Measurements from ENCODE around the gene SPATA13.

Gene SPATA13

DNA sequence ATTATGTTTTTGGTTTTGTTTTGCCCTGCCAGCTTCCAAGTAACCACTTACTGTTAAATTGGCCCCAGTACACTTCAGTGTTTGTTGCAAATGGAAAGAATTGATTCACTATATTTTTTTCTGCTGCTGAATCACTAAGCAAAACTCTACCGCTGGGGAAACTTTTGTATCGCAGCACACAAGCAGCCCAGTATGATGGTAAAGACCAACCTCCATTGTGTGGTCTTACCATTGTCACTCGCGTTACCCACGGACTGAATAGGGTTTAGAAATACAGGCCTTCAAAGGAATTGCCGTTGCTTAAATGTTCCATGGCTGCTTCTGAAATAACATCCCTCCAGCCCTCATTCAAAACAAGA, 7.9 kb downstream of the SPATA13 start:
- no peak for DNase-seq

DNA sequence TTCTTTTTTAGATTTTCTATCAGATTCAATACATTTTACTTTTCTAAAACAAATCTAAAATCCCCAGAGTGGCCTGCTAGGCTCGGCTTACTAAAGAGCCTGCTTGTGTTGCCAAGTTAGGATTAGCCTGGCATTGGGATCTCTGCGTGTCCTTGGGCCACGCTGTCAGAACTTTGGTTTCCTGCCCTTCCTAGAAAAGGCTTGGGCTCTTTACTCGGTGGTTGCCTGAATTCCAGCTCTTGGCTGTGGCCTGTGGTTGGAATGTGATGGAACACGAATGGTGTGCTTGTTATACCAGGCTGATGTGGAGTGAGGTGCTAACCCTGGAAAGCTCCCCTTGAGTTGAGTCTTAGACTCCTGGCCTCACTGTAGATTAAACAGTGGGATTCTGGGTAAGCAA, 8.5 kb downstream of the SPATA13 start:
- peak; percentile 33 for DNase-seq

DNA sequence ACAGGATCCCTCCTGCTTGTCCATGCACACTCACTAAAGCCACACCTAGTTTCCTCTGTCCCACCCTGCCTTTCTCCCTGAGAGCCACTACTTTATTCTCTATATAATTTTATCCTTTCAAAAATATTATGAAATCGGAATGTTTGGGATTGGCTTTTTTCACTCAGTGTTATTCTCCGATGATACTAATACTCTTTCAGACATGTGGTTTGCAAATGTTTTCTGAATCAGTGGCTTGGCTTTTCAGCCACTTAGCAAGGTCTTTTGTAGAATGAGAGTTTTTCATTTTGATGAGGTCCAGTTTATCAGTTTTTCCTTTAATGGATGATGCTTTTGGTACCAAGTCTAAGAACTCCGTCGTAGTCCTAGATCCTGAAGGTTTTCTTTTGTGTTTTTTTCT, 11.6 kb downstream of the SPATA13 start:
- DNase-seq = no peak

DNA sequence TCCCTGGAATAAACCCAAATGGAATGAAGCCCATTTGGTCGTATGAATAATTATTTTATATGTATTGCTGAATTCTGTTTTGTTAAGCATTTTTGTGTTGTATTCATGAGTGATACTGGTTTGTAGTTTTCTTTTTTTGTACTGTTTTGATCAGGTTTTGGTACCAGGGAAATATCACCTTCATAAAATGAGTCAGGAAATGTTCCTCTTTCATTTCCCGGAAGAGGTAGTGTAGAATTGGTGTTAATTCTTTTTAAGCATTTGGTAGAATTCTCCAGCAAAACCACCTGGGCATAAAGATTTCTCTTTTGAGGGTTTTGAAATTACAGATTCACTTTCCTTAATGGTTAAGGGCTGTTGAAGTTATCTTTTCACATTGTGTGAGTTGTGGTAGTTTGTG, 13.3 kb downstream of the SPATA13 start:
- no peak for DNase-seq

DNA sequence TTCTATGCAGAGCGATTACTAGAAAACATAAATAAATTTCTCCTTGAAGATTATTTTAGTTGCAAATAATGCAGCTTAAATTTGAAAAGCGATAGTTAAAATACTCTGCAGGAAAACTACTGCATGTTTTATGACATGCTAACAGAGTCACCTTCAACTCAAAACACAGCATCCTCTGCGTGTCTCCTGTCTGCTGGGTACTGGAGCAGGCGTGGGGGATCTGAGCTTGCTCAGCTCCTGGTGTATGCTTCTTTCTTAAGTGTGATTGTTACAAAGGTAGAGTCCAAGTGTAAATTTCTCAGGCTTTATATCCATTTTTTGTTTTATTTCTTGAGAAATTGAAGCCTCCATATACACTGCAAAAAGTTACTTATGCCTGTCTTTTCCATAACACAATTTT, 15.3 kb downstream of the SPATA13 start:
- DNase-seq = no peak

DNA sequence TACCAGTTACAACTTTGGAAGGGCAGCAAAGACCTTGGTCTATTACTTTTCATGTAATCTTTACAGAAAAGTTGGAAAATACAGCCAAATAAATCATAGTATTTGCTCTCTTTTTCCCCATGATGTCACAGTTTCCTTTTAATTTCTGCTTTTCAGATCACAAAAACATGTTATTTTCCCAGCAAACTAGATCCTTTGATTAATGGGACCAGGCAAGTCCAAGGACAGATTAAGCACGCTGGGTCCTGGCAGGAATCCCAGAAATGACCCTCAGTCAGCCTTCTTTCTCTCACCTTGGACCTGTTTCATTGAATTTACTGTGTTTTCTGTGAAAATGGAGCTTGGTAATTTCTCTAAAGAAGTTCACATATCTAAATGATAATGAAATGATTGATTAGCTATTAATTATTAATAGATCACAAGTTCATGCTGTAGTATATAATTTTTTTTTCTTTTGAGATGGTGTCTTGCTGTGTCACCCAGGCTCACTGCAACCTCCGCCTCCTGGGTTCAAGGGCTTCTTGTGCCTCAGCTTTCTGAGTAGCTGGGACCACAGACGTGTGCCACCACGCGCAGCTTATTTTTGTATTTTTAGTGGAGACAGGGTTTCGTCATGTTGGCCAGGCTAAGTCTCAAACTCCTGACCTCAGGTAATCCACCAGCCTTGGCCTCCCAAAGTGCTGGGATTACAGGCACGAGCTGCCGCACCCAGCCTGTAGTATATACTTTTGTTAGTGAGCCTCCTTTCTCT, 16.0 kb downstream of the SPATA13 start:
- no peak for DNase-seq

DNA sequence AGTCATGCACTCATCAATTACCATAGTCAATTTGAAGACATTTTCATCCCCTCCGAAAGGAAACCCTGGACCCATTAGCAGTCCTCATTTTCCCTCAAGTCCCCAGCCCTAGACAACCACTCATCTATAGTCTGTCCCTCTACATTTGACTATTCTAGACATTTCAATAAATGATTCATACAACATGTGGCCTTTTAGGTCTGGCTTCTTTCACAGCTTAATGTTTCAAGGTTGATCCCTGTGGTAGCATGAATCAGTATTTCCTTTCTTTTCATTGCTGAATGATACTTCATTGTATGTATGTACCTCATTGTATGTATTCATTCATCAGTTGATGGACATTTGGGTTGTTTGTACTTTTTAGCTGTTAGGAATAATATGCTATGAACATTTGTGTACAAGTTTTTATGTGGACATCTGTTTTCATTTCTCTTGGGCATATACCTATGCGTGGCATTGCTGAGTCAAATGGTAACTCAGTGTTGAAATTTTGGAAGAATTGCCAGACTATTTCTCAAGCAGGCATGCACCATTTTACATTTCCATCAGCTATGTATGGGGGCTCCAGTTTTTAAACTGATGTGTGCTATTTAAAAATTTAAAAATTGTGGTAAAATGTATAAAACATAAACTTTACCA, 18.4 kb downstream of the SPATA13 start:
- DNase-seq = no peak

DNA sequence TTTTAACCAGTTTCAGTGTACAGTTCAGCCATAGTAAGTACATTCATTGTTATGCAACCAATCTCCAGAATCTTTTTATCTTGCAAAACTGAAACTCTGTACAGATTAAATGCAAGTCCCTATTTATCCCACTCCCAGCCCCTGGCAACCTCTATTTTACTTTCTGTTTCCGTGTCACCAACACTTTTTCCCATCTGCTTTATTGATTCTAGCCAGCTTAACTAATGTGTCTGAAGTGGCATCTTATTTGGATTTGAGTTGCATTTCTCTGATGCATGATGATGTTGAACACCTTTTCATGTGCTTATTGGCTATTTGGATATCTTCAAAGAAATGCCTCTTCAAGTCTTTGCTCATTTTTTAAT, 18.9 kb downstream of the SPATA13 start:
- no peak for DNase-seq

DNA sequence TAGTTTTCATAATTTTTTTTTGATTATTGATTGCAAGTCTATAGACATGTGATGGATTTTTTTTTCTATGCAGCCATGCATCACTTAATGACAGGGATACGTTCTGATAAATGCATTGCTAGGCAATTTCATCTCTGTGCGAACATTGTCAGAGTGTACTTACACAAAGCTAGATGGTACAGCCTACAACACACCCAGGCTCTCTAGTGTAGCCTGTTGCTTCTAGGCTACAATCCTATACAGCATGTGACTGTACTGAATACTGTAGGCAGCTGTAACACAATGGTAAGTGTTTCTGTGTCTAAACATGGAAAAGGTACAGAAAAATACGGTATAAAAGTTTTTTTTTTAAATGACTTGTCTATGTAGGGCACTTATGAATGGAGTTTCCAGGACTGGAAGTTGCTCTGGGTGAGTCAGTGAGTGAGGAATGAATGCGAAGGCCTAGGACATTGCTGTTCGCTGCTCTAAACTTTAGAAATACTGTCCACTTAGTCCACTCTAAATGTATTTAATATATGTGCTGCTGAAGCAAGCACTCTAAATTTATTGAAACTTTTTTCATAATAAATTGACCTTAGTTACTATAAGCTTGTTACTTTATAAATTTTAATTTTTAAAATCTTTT, 20.3 kb downstream of the SPATA13 start:
- DNase-seq = no peak

DNA sequence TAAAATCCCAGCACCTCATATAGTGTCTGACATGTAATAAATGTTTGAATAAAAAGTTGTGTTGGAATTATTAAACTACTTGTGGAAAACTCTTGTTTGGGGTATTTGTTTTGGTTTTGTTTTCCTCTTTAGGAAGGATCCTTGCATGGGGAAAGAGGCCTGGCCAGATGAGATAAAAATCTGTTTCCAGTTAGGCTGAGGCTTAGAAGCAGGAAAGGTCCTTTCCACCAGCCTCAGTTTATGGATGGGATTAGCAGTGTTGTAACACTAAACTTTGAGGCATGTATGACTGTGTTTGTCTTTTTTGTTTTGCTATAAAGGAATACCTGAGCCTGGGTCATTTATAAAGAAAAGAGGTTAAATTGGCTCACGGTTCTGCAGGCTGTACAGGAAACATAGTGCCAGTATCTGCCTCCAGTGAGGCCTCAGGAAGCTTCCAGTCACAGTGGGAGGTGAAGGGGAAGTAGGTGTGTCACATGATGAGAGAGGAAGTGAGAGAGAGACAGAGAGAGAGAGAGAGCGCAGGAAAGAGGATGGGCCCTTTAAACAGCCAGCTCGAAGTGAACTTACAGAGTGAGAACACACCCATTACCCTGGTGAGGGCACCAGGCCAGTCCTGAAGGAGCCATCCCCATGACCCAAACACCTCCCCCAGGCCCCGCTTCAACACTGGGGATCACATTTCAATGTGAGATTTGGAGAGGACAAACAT, 21.6 kb downstream of the SPATA13 start:
- DNase-seq = no peak

DNA sequence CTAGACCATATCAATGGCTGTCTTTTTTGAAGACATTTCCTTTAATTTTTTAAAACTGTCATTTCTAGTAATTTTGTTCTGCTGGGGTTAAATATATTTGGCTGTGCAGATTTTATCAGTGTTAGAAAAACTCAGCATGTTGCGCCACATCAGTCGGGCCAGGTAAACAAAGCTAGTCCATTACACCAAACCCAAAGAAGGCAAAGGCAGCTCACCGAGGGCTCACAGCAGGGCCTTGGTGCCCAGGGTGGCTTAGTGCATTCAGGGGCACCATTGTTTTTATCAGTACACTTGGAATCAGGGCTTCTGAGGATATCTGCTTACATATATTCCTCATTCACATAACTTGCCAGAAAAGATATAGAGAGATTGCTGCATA, 22.2 kb downstream of the SPATA13 start:
- no peak for DNase-seq

DNA sequence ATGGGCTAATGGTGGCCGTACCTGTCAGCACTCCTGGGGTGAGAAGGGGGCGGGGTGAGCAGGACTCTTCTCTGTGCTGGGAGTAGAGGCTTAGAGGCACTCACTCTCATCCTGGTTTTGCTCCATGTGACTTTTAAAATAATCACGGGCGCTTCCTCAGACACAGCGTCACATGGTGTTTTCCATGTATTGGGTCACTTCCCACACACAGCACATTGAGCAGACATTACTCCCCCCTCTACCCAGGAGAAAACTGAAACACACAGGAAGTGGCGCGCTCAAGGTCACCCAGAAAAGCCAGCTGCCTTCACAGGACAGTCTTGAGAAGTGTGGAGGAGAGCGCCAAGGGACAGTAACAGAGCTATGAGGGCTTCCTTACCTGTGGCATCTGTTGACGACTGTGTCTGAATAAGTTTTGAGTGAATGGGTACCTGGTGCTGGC, 23.2 kb downstream of the SPATA13 start:
- DNase-seq = no peak

DNA sequence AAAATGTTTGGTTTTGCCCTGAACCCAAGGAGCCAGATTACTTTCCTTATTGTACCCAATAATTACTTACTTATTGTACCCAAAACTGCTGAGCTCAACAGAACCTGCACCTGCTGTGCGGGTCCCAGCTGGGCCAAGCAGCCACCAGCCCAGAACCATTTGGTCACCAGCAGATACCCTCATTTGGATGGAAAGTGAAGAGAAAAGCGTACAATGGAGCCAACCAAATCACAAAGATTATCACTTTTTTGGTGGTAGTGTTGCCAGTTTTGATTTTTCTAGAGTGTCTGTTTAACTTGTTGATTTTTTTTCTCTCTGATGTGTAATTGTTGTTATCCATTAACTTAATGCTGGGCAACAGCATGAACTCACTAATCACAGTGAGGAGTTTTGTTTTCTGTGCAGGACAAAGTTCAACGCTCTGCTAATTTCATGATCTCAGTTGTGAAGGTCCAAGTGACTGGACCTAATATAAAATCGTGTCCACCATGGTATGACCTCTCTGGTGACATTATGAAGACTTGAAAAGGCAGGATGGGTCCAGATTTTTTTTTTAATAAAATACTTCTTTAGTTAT, 23.8 kb downstream of the SPATA13 start:
- no peak for DNase-seq

DNA sequence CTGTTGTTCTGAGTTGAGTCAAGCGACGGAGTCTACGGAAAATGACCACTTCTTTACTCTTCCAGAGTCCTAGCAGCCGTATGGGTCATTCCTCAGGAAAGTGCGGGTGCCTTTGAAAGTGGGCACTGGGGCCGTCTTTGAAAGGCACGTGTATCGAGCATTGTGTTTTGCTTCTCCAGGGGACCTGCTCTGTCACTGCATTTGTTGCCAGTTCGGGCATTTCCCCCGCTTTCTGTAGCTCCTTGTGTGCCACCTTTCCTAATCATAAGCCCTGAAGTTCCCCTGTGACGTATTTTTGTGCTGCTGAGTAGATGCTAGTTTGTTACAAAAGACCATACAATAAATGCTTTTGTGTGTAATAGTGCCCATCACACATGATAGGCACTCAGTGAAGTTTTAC, 24.4 kb downstream of the SPATA13 start:
- DNase-seq = no peak

DNA sequence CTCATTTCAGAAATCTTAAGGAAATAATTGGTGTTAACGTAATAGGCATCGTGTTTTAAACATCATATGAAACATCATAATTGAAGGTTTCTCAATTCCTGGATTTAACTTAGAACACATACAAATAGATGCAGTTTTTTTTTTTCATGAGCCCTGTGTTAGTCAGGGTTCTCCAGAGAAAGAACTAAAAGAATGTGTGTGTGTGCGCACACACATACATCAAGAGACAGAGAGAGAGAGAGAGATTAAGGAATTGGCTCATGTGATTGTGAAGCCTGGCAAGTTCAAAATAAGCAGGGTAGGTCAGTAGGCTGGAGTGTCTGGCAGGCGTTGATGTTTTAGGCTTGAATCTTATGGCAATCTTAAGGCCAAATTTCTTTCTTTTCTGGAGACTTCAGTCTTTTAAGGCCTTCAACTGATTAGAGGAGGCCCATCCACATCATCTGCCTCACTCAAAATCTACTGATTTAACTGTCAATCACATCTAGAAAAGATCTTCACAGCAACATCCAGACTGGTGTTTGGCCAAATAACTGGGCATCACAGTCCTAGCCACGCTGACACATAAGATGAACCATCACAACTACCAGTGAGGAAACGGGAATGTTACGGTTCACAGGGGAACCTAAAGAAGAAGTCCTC, 25.2 kb downstream of the SPATA13 start:
- DNase-seq = no peak

DNA sequence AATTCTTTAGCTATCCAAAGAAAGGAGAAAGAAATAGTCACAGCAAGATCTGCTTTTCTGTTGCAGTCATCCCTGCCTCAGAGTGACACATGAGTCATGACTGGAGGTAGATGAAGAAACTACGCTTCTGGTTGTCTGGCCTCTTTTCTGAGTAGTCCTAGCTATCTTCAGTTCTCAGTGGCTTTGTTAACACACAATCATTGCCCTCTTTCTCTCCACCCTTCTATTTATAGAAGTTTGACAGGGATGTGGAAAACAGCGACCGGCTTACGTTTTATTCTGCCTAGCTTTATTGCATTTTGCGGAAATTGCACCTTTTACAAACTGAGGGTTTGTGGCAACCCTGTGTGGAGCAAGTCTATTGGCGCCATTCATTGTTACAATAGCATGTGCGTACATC, 26.7 kb downstream of the SPATA13 start:
- no peak for DNase-seq

DNA sequence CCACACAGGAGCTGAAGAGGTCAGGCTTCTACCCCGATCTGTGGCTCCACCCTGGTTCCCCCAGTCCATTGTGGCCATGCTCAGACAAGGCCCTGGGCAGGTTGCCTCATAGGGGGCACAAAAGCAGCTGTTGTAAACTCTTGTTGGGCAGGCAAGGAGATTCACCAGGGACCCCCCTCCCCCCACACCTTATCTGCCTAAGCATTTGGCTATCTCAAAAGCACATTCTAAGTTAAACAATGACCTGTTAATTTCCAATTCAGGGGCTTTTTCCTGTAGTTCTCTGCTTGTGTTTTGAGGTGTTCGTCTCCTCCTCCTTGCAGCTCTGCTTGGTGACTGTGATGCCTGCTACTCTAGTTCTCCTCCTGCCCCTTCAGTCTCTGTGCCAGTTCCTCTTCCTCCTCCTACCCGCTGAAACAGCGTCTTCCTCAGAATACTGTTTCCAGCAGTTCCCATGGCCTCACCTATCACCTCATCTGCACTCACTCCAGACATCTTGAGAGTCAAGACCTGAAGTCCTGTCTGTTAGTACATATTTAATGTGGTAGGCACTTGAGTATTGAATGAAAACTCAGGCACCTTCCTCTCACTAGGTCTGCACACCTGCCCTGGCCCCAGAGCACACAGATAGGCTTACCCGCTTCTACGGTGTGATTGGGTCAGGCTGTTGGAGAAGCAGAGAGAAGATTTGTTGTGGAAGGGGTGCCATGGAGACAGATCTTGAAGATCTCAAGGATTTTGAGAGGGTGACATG, 31.7 kb downstream of the SPATA13 start:
- no peak for DNase-seq

DNA sequence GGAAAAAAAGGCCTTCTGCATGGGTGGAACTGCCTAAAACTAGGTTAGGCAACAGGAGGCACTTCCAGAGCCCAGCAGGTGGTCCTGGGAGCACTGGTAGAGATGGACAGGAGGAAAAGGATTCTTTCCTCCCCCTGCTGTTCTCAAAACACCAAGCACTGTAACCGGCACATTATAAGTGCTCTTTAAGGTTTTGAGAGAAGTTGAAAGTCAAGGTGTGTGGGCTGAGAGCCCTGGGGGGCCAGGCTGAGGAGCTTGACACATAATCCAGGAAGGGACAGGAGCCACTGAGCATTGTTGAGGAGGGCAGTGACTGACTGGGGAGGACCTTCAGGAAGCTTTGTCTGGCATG, 32.3 kb downstream of the SPATA13 start:
- DNase-seq = no peak

DNA sequence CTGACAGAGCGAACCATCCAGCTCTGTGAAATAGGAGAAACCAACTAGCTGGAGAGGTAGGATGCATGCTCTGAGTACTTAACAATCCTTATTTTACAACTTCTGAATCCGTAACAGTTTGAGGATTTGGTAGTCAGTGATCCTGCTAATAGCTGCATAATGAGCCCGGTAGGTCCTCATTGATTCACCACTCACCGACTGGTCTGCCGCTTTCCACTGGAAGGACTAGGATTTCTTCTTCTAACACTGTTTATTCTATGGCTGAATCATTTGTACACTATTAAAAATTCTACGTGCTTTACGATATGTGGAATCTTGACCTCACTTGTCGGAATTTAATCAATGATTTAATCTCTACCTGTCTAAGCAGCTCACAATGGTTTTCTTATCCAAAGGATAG, 33.9 kb downstream of the SPATA13 start:
- no peak for DNase-seq

DNA sequence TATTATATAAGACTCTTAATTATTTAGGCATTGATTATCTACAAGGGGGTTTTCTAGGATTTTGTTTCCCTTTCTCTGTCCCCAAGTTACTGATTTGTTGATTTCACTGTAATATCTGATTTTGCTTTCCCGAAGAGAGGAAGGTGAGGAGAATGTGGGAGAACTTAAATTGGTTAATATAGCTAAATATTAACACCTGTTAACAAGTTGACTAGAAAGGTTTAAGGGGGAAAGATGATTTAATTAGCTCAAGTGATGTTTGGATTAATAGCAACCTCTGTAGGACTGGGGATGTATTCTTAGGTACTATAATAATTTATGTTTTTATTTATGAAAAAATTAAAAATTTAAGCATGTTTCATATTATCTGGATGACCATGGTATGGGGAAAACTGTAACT, 35.1 kb downstream of the SPATA13 start:
- no peak for DNase-seq

DNA sequence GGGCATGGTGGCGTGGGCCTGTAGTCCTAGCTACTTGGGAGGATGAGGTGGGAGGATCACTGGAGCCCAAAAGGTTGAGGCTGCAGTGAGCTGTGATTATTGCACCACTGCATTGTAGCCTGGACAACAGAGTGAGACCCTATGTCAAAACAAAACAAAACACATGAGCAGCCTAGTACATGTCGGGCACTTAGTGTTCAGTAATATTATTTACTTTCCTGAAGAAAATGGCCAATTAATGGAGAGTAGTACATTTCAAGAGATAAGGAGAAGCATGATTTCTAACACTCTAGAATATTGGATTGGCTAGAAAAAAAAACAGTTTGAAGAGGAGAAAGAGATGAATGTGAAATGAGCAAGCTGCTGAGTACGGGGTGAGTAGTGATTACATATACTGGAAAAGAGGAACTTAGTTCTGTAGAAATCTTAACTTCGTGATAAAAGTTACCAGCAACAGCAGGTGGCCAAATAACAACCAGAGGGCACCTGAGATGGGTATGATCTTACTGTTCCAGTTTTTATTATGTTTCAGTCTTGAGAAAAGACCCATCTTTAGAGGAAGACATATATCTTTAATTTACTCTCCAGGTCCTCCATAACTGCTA, 36.2 kb downstream of the SPATA13 start:
- DNase-seq = no peak

DNA sequence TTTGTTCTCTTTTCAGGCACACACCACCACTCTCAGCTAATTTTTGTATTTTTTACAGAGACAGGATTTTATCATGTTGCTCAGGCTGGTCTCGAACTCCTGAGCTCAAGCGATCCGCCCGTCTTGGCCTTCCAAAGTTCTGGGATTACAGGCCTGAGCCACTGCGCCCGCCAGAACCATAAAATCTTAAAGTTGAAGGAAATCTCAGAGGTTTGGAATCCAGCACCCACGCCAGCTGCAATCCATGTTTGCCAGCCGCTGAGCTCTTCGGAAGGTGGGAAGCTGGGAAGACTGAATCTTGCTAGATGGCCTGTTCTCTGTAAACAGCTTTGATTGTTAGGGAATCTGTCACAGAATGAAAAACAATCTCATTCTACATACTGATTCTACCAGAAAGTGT, 38.5 kb downstream of the SPATA13 start:
- no peak for DNase-seq

Measured in femur (tissue), 1 donor.